Loucy (cell line): ENCODE data around the gene NDC80.

Source experiments
- EZH2phosphoT487 ChIP-seq: fragments of 200-600 bp; IDR thresholded peaks from 2 replicates; pipeline ENCODE4 v1.6.1; 2018; ENCODE audit warnings: antibody characterized with exemption, mild to moderate bottlenecking, moderate library complexity, borderline replicate concordance
- TF ChIP-seq, protein P1 (sequence below): fragments of 200-600 bp; sonication (generic); conservative IDR thresholded peaks from 2 replicates; pipeline ENCODE4 v1.5.1; 2014; ENCODE audit warnings: mild to moderate bottlenecking, antibody characterized with exemption, low read length

- TF ChIP-seq, protein P1, sequence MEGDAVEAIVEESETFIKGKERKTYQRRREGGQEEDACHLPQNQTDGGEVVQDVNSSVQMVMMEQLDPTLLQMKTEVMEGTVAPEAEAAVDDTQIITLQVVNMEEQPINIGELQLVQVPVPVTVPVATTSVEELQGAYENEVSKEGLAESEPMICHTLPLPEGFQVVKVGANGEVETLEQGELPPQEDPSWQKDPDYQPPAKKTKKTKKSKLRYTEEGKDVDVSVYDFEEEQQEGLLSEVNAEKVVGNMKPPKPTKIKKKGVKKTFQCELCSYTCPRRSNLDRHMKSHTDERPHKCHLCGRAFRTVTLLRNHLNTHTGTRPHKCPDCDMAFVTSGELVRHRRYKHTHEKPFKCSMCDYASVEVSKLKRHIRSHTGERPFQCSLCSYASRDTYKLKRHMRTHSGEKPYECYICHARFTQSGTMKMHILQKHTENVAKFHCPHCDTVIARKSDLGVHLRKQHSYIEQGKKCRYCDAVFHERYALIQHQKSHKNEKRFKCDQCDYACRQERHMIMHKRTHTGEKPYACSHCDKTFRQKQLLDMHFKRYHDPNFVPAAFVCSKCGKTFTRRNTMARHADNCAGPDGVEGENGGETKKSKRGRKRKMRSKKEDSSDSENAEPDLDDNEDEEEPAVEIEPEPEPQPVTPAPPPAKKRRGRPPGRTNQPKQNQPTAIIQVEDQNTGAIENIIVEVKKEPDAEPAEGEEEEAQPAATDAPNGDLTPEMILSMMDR: no peak
- TF ChIP-seq EZH2phosphoT487: no peak
These were observed 813 bp downstream of the NDC80 start for GRCh38 chr18:2572171-2572569.
